Mesendoderm (in vitro differentiated cells): ENCODE results near the gene SHISA7.

Source experiments
- DNase-seq: peaks from one replicate; pipeline ENCODE4 v3.0.0; 2013
- H2AK5ac ChIP-seq: 2 replicates; pipeline ENCODE4 v1.6.1; 2013; ENCODE audit warnings: low read length, inconsistent platforms
- H2BK120ac ChIP-seq: 2 replicates; pipeline ENCODE4 v1.6.1; 2013; ENCODE audit warnings: low read depth, mild to moderate bottlenecking, low read length, moderate library complexity, mixed read lengths
- H2BK15ac ChIP-seq: replicated peaks from 2 replicates; pipeline ENCODE4 v1.6.1; 2013; ENCODE audit warnings: low read depth, mild to moderate bottlenecking, moderate library complexity
- H2BK5ac ChIP-seq: 2 replicates; pipeline ENCODE4 v1.6.1; 2013; ENCODE audit warnings: low read length, inconsistent platforms
- H3K18ac ChIP-seq: 2 replicates; pipeline ENCODE4 v1.6.1; 2013; ENCODE audit warnings: mild to moderate bottlenecking, low read length, mixed read lengths
- H3K23ac ChIP-seq: one replicate; pipeline ENCODE4 v1.6.1; 2013; ENCODE audit warnings: low read length
- H3K27ac ChIP-seq: 2 replicates; pipeline ENCODE4 v1.5.1; 2013; ENCODE audit warnings: low read depth, mild to moderate bottlenecking, inconsistent platforms, low read length, moderate library complexity
- H3K27me3 ChIP-seq: 2 replicates; pipeline ENCODE4 v1.6.1; 2013; ENCODE audit warnings: low read length, control low read depth, mild to moderate bottlenecking, inconsistent platforms; ENCODE audit not compliant: insufficient read depth, poor library complexity
- H3K36me3 ChIP-seq: 2 replicates; pipeline ENCODE4 v1.6.1; 2013; ENCODE audit warnings: low read length, inconsistent platforms; ENCODE audit not compliant: control insufficient read depth, insufficient read depth
- H3K4ac ChIP-seq: one replicate; pipeline ENCODE4 v1.6.1; 2013; ENCODE audit warnings: low read depth, mild to moderate bottlenecking, low read length, moderate library complexity
- H3K4me1 ChIP-seq: 2 replicates; pipeline ENCODE4 v1.6.1; 2013; ENCODE audit warnings: low read depth, low read length, inconsistent platforms; ENCODE audit not compliant: control insufficient read depth
- H3K4me2 ChIP-seq: 2 replicates; pipeline ENCODE4 v1.6.1; 2013; ENCODE audit warnings: low read length
- H3K4me3 ChIP-seq: 2 replicates; pipeline ENCODE4 v1.5.1; 2013; ENCODE audit warnings: mild to moderate bottlenecking, low read length
- H3K56ac ChIP-seq: one replicate; pipeline ENCODE4 v1.6.1; 2013; ENCODE audit warnings: low read length
- H3K79me1 ChIP-seq: 2 replicates; pipeline ENCODE4 v1.6.1; 2013; ENCODE audit warnings: low read length, inconsistent platforms
- H3K79me2 ChIP-seq: 2 replicates; pipeline ENCODE4 v1.6.1; 2013; ENCODE audit warnings: mild to moderate bottlenecking, low read length; ENCODE audit not compliant: control insufficient read depth, insufficient read depth
- H3K9ac ChIP-seq: 2 replicates; pipeline ENCODE4 v1.6.1; 2013; ENCODE audit warnings: low read length, inconsistent platforms
- H4K5ac ChIP-seq: one replicate; pipeline ENCODE4 v1.6.1; 2013; ENCODE audit warnings: low read length
- H4K8ac ChIP-seq: one replicate; pipeline ENCODE4 v1.6.1; 2013; ENCODE audit warnings: low read depth, mild to moderate bottlenecking, control low read depth, low read length, moderate library complexity
- WGBS: extraction: QIAGEN DNeasy Blood & Tissue Kit; methylation state at CpG from one replicate; pipeline ENCODE4 v1.1.7; 2013; ENCODE audit warnings: low lambda C conversion rate, missing lambda C conversion rate; ENCODE audit not compliant: insufficient coverage; ENCODE audit errors: extremely low coverage; 5-methylcytosine and 5-hydroxymethylcytosine counted together

SHISA7 gene

GRCh38 chr19:55472463-55472862 is 29.4 kb upstream of the SHISA7 start:
- no CpG with 5 or more reads among the region's 8 CpGs for WGBS
- Histone ChIP-seq H3K56ac (no peak overlapping the region), H2BK5ac (no peak overlapping the region), H3K4me2 (no peak overlapping the region), H3K18ac (no peak overlapping the region), H3K27me3 (no peaks in the 10 kb centered on the region), H3K27ac (no peak overlapping the region), H3K9ac (no peak overlapping the region), H4K8ac (no peak overlapping the region), H3K79me1 (no peaks in the 10 kb centered on the region), H4K5ac (no peak overlapping the region), H3K4me3 (no peak overlapping the region), H3K4me1 (no peaks in the 10 kb centered on the region), H2AK5ac (no peak overlapping the region), H3K4ac (no peak overlapping the region), H3K36me3 (no peaks in the 10 kb centered on the region), H3K79me2 (no peaks in the 10 kb centered on the region), H3K23ac (no peak overlapping the region), H2BK15ac (no peak overlapping the region), H2BK120ac (no peak overlapping the region)
- DNase-seq, result peak; percentile 51

GRCh38 chr19:55471266-55471665 is 28.2 kb upstream of the SHISA7 start:
- DNase-seq, result no peak
- H4K5ac ChIP-seq, result no peak overlapping the region
- H3K56ac ChIP-seq, result no peak overlapping the region
- H3K4me1 ChIP-seq, result no peaks in the 10 kb centered on the region
- no peaks in the 10 kb centered on the region for H3K79me2 ChIP-seq
- no peak overlapping the region for H3K4me3 ChIP-seq
- H3K27me3 ChIP-seq, result no peaks in the 10 kb centered on the region
- H3K4me2 ChIP-seq, result no peak overlapping the region
- no peak overlapping the region for H3K27ac ChIP-seq
- no peak overlapping the region for H4K8ac ChIP-seq
- H2BK120ac ChIP-seq, result no peak overlapping the region
- no CpG with 5 or more reads among the region's 13 CpGs for WGBS
- H3K4ac ChIP-seq, result no peak overlapping the region
- no peak overlapping the region for H3K9ac ChIP-seq
- no peak overlapping the region for H2AK5ac ChIP-seq
- H2BK5ac ChIP-seq, result no peak overlapping the region
- no peaks in the 10 kb centered on the region for H3K79me1 ChIP-seq
- no peaks in the 10 kb centered on the region for H3K36me3 ChIP-seq
- H3K18ac ChIP-seq, result no peak overlapping the region
- H2BK15ac ChIP-seq, result no peak overlapping the region
- no peak overlapping the region for H3K23ac ChIP-seq

DNA sequence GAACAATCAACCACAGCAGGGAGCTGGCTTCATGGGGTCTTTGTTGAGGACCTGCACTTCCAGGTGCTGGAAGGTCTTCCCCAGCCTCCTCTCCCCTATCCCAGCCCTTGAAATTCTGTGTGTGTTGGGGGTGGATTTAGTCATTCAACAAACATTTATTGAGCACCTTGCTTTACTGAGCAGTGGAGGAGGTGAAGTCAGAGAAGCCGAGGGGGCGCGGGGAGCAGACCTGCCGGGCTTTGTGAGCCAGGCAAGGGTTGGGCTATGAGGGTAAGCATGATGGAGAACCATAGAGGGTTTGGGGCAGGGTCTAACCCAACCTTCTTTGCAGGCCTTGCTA is 24.9 kb upstream of the SHISA7 start:
- Histone ChIP-seq H3K4me2 (no peak overlapping the region), H2AK5ac (no peak overlapping the region), H3K23ac (no peak overlapping the region), H2BK5ac (no peak overlapping the region), H3K56ac (no peak overlapping the region), H3K27me3 (no peaks in the 10 kb centered on the region), H3K79me1 (no peaks in the 10 kb centered on the region), H2BK15ac (no peak overlapping the region), H2BK120ac (no peak overlapping the region), H3K36me3 (no peaks in the 10 kb centered on the region), H3K4me1 (no peaks in the 10 kb centered on the region), H3K27ac (no peak overlapping the region), H4K8ac (no peak overlapping the region), H4K5ac (no peak overlapping the region), H3K9ac (no peak overlapping the region), H3K79me2 (no peaks in the 10 kb centered on the region), H3K4ac (no peak overlapping the region), H3K4me3 (no peak overlapping the region), H3K18ac (no peak overlapping the region)
- DNase-seq, result no peak
- no CpG with 5 or more reads among the region's 4 CpGs for WGBS

DNA sequence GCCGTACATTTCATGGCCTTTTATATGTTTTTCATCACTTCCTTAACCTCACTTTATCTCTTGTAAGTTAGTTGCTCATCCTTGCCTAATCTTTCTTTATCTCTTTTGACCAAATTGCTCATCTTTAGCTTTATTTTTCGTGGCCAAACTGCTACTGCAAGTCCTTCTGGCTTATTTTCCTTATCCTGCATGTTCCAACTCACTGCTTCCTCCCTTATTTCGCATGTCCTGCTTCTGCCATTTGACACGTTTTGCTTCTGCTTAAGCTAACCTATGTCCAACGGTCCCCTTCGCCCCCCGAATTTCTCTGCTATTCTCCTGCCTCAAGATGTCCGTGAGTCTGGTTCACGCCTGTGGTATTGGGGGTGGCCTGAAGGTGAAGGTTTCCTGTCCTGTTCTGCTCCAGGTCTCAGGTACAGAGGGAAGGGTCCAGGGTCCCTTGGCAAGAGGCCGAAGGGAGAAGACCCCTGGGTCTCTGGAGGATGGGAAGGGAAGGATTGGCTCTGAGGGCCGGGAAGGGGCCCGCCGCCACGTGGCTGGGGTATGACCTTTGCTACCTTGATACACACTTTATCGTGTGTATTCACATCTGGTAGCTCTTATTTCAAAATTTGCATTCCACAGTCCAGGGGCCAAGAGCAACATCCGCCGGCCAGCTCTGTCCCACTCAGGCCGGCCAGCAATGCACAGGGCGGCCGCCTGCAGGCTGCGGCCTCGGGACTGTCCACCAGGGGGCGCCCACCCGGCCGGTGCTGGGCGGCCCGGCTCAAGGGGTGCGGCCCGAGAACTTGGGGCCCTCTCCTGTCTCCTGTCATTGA is 24.3 kb upstream of the SHISA7 start:
- H3K36me3 ChIP-seq, result no peaks in the 10 kb centered on the region
- H3K4me1 ChIP-seq, result no peaks in the 10 kb centered on the region
- no peak overlapping the region for H3K4me2 ChIP-seq
- WGBS, result no CpG with 5 or more reads among the region's 29 CpGs
- H4K5ac ChIP-seq, result no peak overlapping the region
- no peak overlapping the region for H3K23ac ChIP-seq
- H2AK5ac ChIP-seq, result no peak overlapping the region
- no peak overlapping the region for H2BK15ac ChIP-seq
- peak; percentile 27 for DNase-seq
- H3K4me3 ChIP-seq, result no peak overlapping the region
- no peaks in the 10 kb centered on the region for H3K27me3 ChIP-seq
- no peaks in the 10 kb centered on the region for H3K79me1 ChIP-seq
- H3K4ac ChIP-seq, result no peak overlapping the region
- H2BK5ac ChIP-seq, result no peak overlapping the region
- no peak overlapping the region for H4K8ac ChIP-seq
- peak overlapping the region; percentile 42 for H3K56ac ChIP-seq
- no peak overlapping the region for H3K18ac ChIP-seq
- H2BK120ac ChIP-seq, result no peak overlapping the region
- H3K27ac ChIP-seq, result no peak overlapping the region
- no peak overlapping the region for H3K9ac ChIP-seq
- H3K79me2 ChIP-seq, result no peaks in the 10 kb centered on the region

GRCh38 chr19:55466241-55466614 is 23.1 kb upstream of the SHISA7 start:
- Histone ChIP-seq H3K4me2 (no peak overlapping the region), H3K36me3 (no peaks in the 10 kb centered on the region), H3K56ac (no peak overlapping the region), H3K18ac (no peak overlapping the region), H3K79me1 (no peaks in the 10 kb centered on the region), H4K5ac (no peak overlapping the region), H3K79me2 (no peaks in the 10 kb centered on the region), H2AK5ac (no peak overlapping the region), H2BK15ac (no peak overlapping the region), H3K9ac (no peak overlapping the region), H3K27ac (no peak overlapping the region), H2BK5ac (no peak overlapping the region), H3K23ac (no peak overlapping the region), H4K8ac (no peak overlapping the region), H2BK120ac (no peak overlapping the region), H3K4ac (no peak overlapping the region), H3K4me3 (no peak overlapping the region), H3K4me1 (no peaks in the 10 kb centered on the region), H3K27me3 (no peaks in the 10 kb centered on the region)
- WGBS, result no CpG with 5 or more reads among the region's 4 CpGs
- no peak for DNase-seq
